Measurements from ENCODE around the gene RNF168.

DNA sequence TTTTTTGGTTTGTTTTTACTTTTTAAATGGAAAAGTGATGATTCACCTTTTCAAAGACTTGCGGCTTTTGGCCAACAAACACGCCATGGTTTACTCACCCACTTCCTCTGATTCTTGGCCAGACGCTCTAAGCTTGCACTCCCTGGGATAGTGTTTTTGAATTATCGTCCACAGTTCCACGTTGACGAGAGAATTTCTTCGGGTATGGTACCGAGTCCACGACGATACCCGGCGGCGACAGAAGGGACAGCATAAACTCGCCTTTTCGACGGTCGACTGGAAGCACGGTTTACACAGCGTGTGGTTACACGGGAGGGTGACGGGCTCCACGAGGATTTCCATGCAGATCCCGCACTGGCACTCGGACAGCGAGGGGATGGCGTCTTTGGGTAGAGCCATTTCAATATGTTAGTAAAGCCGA is 783 bp downstream of the RNF168 start:
- TF ChIP-seq, protein P1, sequence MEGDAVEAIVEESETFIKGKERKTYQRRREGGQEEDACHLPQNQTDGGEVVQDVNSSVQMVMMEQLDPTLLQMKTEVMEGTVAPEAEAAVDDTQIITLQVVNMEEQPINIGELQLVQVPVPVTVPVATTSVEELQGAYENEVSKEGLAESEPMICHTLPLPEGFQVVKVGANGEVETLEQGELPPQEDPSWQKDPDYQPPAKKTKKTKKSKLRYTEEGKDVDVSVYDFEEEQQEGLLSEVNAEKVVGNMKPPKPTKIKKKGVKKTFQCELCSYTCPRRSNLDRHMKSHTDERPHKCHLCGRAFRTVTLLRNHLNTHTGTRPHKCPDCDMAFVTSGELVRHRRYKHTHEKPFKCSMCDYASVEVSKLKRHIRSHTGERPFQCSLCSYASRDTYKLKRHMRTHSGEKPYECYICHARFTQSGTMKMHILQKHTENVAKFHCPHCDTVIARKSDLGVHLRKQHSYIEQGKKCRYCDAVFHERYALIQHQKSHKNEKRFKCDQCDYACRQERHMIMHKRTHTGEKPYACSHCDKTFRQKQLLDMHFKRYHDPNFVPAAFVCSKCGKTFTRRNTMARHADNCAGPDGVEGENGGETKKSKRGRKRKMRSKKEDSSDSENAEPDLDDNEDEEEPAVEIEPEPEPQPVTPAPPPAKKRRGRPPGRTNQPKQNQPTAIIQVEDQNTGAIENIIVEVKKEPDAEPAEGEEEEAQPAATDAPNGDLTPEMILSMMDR (IDR thresholded peaks at IDR 0.05; ENCODE audit: insufficient read depth, low read depth, low read length): no peak
- no peak for TF ChIP-seq EZH2 (IDR thresholded peaks at IDR 0.05; ENCODE audit: insufficient read depth, low read length)
